ENCODE data around the gene EHD4. TPM values are rescaled to one million over a fixed set of nuclear protein-coding genes. Genes with fewer than 3 reads are reported as not detected.

The EHD4 gene
- total RNA-seq, 1 donor from 2014 or later: 24.6 TPM

DNA sequence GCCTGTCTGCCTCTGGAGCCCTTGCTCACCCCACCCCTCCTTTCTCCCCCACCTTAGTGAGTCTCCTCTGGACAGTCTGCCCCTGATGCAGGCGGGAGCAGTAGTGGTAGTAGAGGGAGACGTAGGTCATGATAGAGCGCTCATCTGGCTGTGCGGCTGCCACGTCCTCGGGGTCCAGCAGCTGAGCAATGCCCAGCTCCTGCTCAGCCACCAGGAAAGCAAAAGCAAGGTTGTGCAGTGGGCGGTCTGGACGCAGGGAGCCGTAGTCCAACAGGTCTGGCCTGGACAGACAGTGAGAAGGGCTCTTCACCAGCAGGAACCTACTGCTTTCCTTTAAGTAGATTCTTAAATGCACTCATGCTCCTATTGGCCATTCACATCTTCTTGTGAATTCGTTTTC is 85.2 kb downstream of the EHD4 start:
- H3K36me3 ChIP-seq: no peaks in the 10 kb centered on the region
- no peak for TF ChIP-seq POLR2A (IDR thresholded peaks at IDR 0.05)
- no peak for TF ChIP-seq POLR2AphosphoS5 (IDR thresholded peaks at IDR 0.05; ENCODE audit: insufficient read depth in 1 of 2, low read depth in 1 of 2)
- TF ChIP-seq, protein P1, sequence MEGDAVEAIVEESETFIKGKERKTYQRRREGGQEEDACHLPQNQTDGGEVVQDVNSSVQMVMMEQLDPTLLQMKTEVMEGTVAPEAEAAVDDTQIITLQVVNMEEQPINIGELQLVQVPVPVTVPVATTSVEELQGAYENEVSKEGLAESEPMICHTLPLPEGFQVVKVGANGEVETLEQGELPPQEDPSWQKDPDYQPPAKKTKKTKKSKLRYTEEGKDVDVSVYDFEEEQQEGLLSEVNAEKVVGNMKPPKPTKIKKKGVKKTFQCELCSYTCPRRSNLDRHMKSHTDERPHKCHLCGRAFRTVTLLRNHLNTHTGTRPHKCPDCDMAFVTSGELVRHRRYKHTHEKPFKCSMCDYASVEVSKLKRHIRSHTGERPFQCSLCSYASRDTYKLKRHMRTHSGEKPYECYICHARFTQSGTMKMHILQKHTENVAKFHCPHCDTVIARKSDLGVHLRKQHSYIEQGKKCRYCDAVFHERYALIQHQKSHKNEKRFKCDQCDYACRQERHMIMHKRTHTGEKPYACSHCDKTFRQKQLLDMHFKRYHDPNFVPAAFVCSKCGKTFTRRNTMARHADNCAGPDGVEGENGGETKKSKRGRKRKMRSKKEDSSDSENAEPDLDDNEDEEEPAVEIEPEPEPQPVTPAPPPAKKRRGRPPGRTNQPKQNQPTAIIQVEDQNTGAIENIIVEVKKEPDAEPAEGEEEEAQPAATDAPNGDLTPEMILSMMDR (IDR thresholded peaks at IDR 0.05): no peak
- no peak overlapping the region for H3K4me3 ChIP-seq
- no peak for DNase-seq (ENCODE audit: extremely low spot score in 2 of 2)
- H3K27ac ChIP-seq: no peak overlapping the region
- intact Hi-C loops (cut with DNase I): no loop called here
- H3K4me1 ChIP-seq: peaks cover 6% of the 10 kb centered on the region
- H3K27me3 ChIP-seq: no peaks in the 10 kb centered on the region
- H3K9me3 ChIP-seq: no peaks in the 10 kb centered on the region

DNA sequence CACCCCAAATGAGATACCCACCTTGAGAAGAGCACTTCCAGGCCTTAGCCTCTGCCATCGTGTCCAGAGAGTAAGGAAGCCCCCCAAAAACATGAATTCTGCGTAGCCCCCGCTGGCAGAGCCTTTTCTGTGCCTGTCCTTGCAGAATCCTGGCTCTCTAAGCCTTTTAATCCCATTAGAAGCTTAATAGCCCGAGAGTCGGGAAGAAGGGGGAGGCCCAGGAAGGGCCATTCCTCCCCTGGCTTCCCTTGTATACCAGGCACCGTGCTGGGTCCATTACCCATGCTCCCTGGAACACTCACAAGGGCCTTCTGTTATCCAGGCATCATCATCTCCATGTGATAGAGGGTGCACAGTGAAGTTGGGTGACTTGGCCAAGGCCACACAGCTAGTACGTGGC is 85.6 kb downstream of the EHD4 start:
- no peak for DNase-seq (ENCODE audit: extremely low spot score in 2 of 2)
- Histone ChIP-seq H3K27me3 (no peaks in the 10 kb centered on the region), H3K4me3 (no peak overlapping the region), H3K27ac (no peak overlapping the region), H3K4me1 (peaks cover 10% of the 10 kb centered on the region), H3K9me3 (no peaks in the 10 kb centered on the region), H3K36me3 (no peaks in the 10 kb centered on the region)
- intact Hi-C loops (cut with DNase I): no loop called here
- TF ChIP-seq POLR2AphosphoS5 (IDR thresholded peaks at IDR 0.05; ENCODE audit: insufficient read depth in 1 of 2, low read depth in 1 of 2): no peak
- TF ChIP-seq, protein P1 (IDR thresholded peaks at IDR 0.05): no peak

DNA sequence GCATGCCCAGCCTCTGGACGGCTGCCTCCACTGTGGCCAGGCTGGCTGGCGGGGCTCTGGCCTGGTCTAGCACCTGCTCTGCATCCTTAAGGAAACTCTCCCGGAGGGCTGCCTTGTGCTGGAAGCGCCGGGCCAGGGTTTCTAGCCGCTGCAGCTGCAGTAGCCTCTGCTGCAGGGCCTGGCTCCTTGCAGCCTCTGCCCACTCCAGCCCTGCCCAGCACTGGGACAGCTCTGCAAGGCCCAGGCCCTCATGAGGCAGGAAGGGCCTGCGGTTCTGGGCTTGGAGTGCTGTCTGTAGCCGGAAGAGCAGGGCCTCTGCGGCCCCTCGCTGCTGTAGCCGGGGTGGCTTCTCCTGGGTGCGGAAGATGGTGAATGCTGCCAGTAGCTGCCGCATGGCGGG is 86.5 kb downstream of the EHD4 start:
- no peak overlapping the region for H3K27ac ChIP-seq
- no peak for DNase-seq (ENCODE audit: extremely low spot score in 2 of 2)
- no peak for TF ChIP-seq POLR2AphosphoS5 (IDR thresholded peaks at IDR 0.05; ENCODE audit: insufficient read depth in 1 of 2, low read depth in 1 of 2)
- TF ChIP-seq, protein P1 (IDR thresholded peaks at IDR 0.05): no peak
- no peak for TF ChIP-seq POLR2A (IDR thresholded peaks at IDR 0.05)
- peaks cover 19% of the 10 kb centered on the region for H3K4me1 ChIP-seq
- intact Hi-C loops (cut with DNase I): no loop called here
- H3K36me3 ChIP-seq: no peaks in the 10 kb centered on the region
- no peaks in the 10 kb centered on the region for H3K27me3 ChIP-seq
- no peaks in the 10 kb centered on the region for H3K9me3 ChIP-seq
- H3K4me3 ChIP-seq: no peak overlapping the region

DNA sequence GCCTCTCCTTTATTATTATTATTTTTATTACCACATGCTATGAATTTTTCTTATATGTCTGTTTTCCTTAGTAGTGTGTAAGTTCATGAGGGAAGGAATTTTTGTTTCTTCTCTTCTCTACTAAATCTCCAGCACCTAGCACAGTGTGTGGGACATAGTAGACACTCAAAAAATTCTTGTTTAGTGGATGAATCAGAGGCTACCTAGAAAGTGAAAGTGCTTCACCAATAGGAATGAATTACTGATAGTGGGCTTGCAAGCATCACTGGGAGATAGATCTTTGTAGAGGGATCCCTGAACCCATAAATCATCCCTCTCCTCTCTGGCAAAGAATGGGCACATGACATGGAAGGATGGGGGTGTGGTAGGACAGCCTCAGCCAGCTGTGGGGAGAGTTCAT is 87.0 kb downstream of the EHD4 start:
- H3K4me1 ChIP-seq: peaks cover 24% of the 10 kb centered on the region
- intact Hi-C loops (cut with DNase I): no loop called here
- TF ChIP-seq POLR2AphosphoS5 (IDR thresholded peaks at IDR 0.05; ENCODE audit: insufficient read depth in 1 of 2, low read depth in 1 of 2) (no peak), POLR2A (IDR thresholded peaks at IDR 0.05) (no peak)
- TF ChIP-seq, protein P1 (IDR thresholded peaks at IDR 0.05): no peak

DNA sequence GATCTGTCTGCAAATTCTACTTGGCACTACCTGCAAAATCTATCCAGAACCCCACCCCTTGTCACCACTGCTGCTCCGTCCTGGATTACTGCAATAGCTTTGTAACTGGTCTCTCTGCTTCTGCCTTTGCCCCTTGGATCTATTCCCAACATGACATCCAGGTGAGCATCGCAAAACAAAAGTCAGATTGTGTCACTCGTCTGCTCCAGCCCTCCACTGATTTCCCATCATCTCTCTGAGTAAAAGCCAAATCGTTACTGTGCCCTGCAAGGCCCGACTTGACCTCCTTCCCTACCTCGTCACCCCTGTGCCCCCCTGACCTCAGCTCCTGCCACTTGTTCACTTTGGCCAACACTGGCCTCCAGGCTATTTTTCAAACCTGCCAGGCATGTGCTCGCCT is 87.9 kb downstream of the EHD4 start:
- H3K36me3 ChIP-seq: no peaks in the 10 kb centered on the region
- H3K9me3 ChIP-seq: no peaks in the 10 kb centered on the region
- intact Hi-C loops (cut with DNase I): no loop called here
- TF ChIP-seq, protein P1 (IDR thresholded peaks at IDR 0.05): no peak
- TF ChIP-seq POLR2A (IDR thresholded peaks at IDR 0.05) (no peak), POLR2AphosphoS5 (IDR thresholded peaks at IDR 0.05; ENCODE audit: insufficient read depth in 1 of 2, low read depth in 1 of 2) (no peak)
- H3K27ac ChIP-seq: no peak overlapping the region
- DNase-seq (ENCODE audit: extremely low spot score in 2 of 2): no peak
- no peak overlapping the region for H3K4me3 ChIP-seq
- H3K27me3 ChIP-seq: no peaks in the 10 kb centered on the region
- peaks cover 30% of the 10 kb centered on the region for H3K4me1 ChIP-seq

More for the DNA sequence above, 87.0 kb downstream of the EHD4 start:
- Histone ChIP-seq H3K4me3 (no peak overlapping the region), H3K9me3 (no peaks in the 10 kb centered on the region), H3K36me3 (no peaks in the 10 kb centered on the region), H3K27ac (no peak overlapping the region), H3K27me3 (no peaks in the 10 kb centered on the region)
- no peak for DNase-seq (ENCODE audit: extremely low spot score in 2 of 2)

Data from vagina (tissue), 2 donors.